A673 (cell line): Measurements from ENCODE around the gene SLC6A6.

Source experiments
- CTCF ChIP-seq: fragments of 300-800, 200-600 bp; sonication (generic); conservative IDR thresholded peaks from 2 replicates; pipeline ENCODE4 v1.5.1; 2017; ENCODE audit warnings: low read depth, mild to moderate bottlenecking, antibody characterized with exemption, low read length, moderate library complexity, mixed read lengths
- EZH2 ChIP-seq: fragments of 200-600 bp; sonication (generic); IDR thresholded peaks from 2 replicates; pipeline ENCODE4 v1.6.1; 2017; ENCODE audit warnings: borderline replicate concordance, low read depth, mild to moderate bottlenecking, mixed read lengths, antibody characterized with exemption, low read length; ENCODE audit not compliant: poor library complexity, severe bottlenecking

DNA sequence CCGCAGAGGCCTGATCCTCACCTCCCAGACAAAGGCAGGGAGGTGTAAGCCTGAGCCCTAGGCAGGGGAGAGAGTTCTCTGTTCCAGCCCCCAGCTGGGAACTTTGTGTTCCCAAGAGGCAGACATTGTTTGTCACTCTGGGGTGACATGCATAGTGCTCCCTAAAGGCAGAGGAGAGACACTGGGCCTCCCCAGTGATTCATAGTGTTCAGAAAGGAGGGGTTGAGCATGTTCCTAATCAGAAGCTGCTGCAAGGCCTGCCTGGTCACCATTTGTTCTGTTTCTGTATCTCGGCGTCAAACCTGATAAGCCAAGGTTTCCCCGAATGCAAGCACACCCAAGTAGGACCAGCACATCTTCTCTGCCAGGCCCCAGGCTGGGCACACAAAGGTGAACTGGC, 24.0 kb upstream of the SLC6A6 start:
- TF ChIP-seq CTCF = no peak
- TF ChIP-seq EZH2 = no peak
